H1 (cell line): Measurements from ENCODE around the gene STX16. TPM values are rescaled to one million over a fixed set of nuclear protein-coding genes. Genes with fewer than 3 reads are reported as not detected.

Source experiments
- CTCF ChIA-PET: fragments of 300-600 bp; sonication (Branson Sonifier 250); formaldehyde crosslinking; loops from one replicate; lab custom pipeline; 2021; ENCODE audit not compliant: partially characterized antibody; lab: Charles Lee
- POLR2A ChIA-PET: fragments of 300-600 bp; sonication (Branson Sonifier 250); formaldehyde crosslinking; loops from one replicate; lab custom pipeline; 2021; ENCODE audit warnings: inconsistent platforms; ENCODE audit not compliant: partially characterized antibody; lab: Charles Lee
- DNase-seq, 2 experiments: peaks; one replicate each; pipeline versions ENCODE4 v3.0.0 to v3.0.0-alpha.2; 2010 to 2022; ENCODE audit warnings: low spot score in 2 of 2, low read depth in 1 of 2, mixed read lengths in 1 of 2
- FAIRE-seq: peaks from 2 replicates; lab custom pipeline; 2011; peaks lifted over from hg19 to GRCh38; lab: Jason Lieb, UNC
- H2AFZ ChIP-seq: 2 replicates; pipeline ENCODE4 v1.8.1; 2012; ENCODE audit warnings: low read length, inconsistent platforms
- H2AK5ac ChIP-seq: 2 replicates; pipeline ENCODE4 v1.6.1; 2013; ENCODE audit warnings: low read depth, low read length
- H2BK120ac ChIP-seq: replicated peaks from 2 replicates; pipeline ENCODE3; 2013; ENCODE audit warnings: low read depth, low read length, inconsistent platforms
- H2BK12ac ChIP-seq: 2 replicates; pipeline ENCODE4 v1.6.1; 2013; ENCODE audit warnings: low read depth, low read length
- H2BK15ac ChIP-seq: 2 replicates; pipeline ENCODE4 v1.6.1; 2013; ENCODE audit warnings: low read length
- H2BK20ac ChIP-seq: 2 replicates; pipeline ENCODE4 v1.6.1; 2013; ENCODE audit warnings: low read length
- H2BK5ac ChIP-seq: 2 replicates; pipeline ENCODE4 v1.6.1; 2013; ENCODE audit warnings: low read depth, low read length
- H3K14ac ChIP-seq: 2 replicates; pipeline ENCODE4 v1.6.1; 2013; ENCODE audit warnings: inconsistent platforms; ENCODE audit not compliant: insufficient read length
- H3K18ac ChIP-seq: 2 replicates; pipeline ENCODE4 v1.6.1; 2013; ENCODE audit warnings: low read length; ENCODE audit errors: extremely low read depth
- H3K23ac ChIP-seq: 2 replicates; pipeline ENCODE4 v1.6.1; 2013; ENCODE audit warnings: inconsistent platforms; ENCODE audit not compliant: insufficient read length
- H3K23me2 ChIP-seq: 2 replicates; pipeline ENCODE4 v1.6.1; 2013; ENCODE audit warnings: low read depth, low read length
- H3K27ac ChIP-seq: 2 replicates; pipeline ENCODE4 v1.6.1; 2011; ENCODE audit warnings: low read depth, low read length, inconsistent platforms
- H3K27me3 ChIP-seq, 4 experiments: replicated peaks in 1 of 4; 1 replicate in 1 of 4; 2 replicates in 3 of 4; pipeline versions ENCODE4 v1.6.1 to v1.8.1; 2011 to 2013; ENCODE audit warnings: low read length in 3 of 4, mild to moderate bottlenecking in 3 of 4, inconsistent platforms in 2 of 4, mixed read lengths in 2 of 4, moderate library complexity in 1 of 4; ENCODE audit not compliant: control insufficient read depth in 3 of 4, insufficient read depth in 3 of 4; ENCODE audit errors: extremely low read depth in 1 of 4
- H3K36me3 ChIP-seq, 4 experiments: 2 replicates each; pipeline versions ENCODE4 v1.6.1 to v1.8.1; 2011 to 2013; ENCODE audit warnings: mild to moderate bottlenecking in 4 of 4, low read length in 3 of 4, moderate library complexity in 2 of 4, control low read depth in 1 of 4, inconsistent platforms in 1 of 4; ENCODE audit not compliant: insufficient read depth in 4 of 4, control insufficient read depth in 2 of 4
- H3K4ac ChIP-seq: replicated peaks from 2 replicates; pipeline ENCODE3; 2013; ENCODE audit warnings: low read length, low read depth, mixed read lengths, inconsistent platforms; ENCODE audit not compliant: insufficient read length
- H3K4me1 ChIP-seq, 4 experiments: replicated peaks in 1 of 4; 1 replicate in 1 of 4; 2 replicates in 3 of 4; pipeline versions ENCODE4 v1.6.1 to v1.8.1; 2011 to 2013; ENCODE audit warnings: low read length in 3 of 4, inconsistent platforms in 2 of 4, mixed read lengths in 1 of 4; ENCODE audit not compliant: insufficient read depth in 4 of 4, control insufficient read depth in 3 of 4
- H3K4me2 ChIP-seq, 2 experiments: 2 replicates each; pipeline versions ENCODE4 v1.6.1 to v1.8.1; 2011 to 2013; ENCODE audit warnings: low read depth in 2 of 2, low read length in 2 of 2, control low read depth in 1 of 2, inconsistent platforms in 1 of 2, mild to moderate bottlenecking in 1 of 2; ENCODE audit not compliant: insufficient read depth in 1 of 2
- H3K4me3 ChIP-seq, 4 experiments: fragments of 200-600, 300-600 bp in 1 of 4; sonication (generic), shearing (Covaris generic), sonication (Bioruptor Twin) in 1 of 4; 2 replicates each; pipeline versions ENCODE4 v1.5.1 to v1.8.1; 2011 to 2016; ENCODE audit warnings: low read length in 4 of 4, low read depth in 3 of 4, control low read depth in 2 of 4, inconsistent platforms in 2 of 4, mild to moderate bottlenecking in 2 of 4, mixed read lengths in 1 of 4, moderate library complexity in 1 of 4; ENCODE audit not compliant: insufficient read depth in 2 of 4; ENCODE audit errors: extremely low read depth in 1 of 4
- H3K56ac ChIP-seq: replicated peaks from 2 replicates; pipeline ENCODE3; 2013; ENCODE audit warnings: low read depth, mild to moderate bottlenecking, mixed read lengths, low read length, inconsistent platforms; ENCODE audit not compliant: insufficient read length
- H3K79me1 ChIP-seq: 2 replicates; pipeline ENCODE4 v1.6.1; 2013; ENCODE audit warnings: low read depth, low read length, control low read depth
- H3K79me2 ChIP-seq, 2 experiments: 2 replicates each; pipeline versions ENCODE4 v1.6.1 to v1.8.1; 2012 to 2013; ENCODE audit warnings: low read length in 2 of 2, mild to moderate bottlenecking in 2 of 2, inconsistent platforms in 1 of 2; ENCODE audit not compliant: insufficient read depth in 2 of 2, control insufficient read depth in 1 of 2
- H3K9ac ChIP-seq, 4 experiments: replicated peaks in 1 of 4; 1 replicate in 1 of 4; 2 replicates in 3 of 4; pipeline versions ENCODE4 v1.6.1 to v1.8.1; 2011 to 2013; ENCODE audit warnings: low read depth in 3 of 4, low read length in 3 of 4, control low read depth in 2 of 4, mild to moderate bottlenecking in 2 of 4, moderate library complexity in 2 of 4, inconsistent platforms in 1 of 4; ENCODE audit errors: extremely low read depth in 1 of 4
- H3K9me3 ChIP-seq, 2 experiments: 2 replicates each; pipeline versions ENCODE4 v1.6.1 to v1.8.1; 2012 to 2013; ENCODE audit warnings: mild to moderate bottlenecking in 2 of 2, moderate library complexity in 2 of 2, control low read depth in 1 of 2, inconsistent platforms in 1 of 2, low read depth in 1 of 2, low read length in 1 of 2, mixed read lengths in 1 of 2; ENCODE audit not compliant: insufficient read depth in 2 of 2
- H4K20me1 ChIP-seq, 2 experiments: replicated peaks in 1 of 2; 2 replicates each; pipeline versions ENCODE3 to v1.8.1; 2011 to 2013; ENCODE audit warnings: inconsistent platforms in 2 of 2, low read length in 2 of 2, mild to moderate bottlenecking in 1 of 2; ENCODE audit not compliant: insufficient read depth in 2 of 2, control insufficient read depth in 1 of 2
- H4K5ac ChIP-seq: 2 replicates; pipeline ENCODE4 v1.6.1; 2013; ENCODE audit warnings: low read length, low read depth, mixed read lengths, inconsistent platforms; ENCODE audit not compliant: insufficient read length
- H4K8ac ChIP-seq: 2 replicates; pipeline ENCODE4 v1.8.0; 2013; ENCODE audit warnings: mild to moderate bottlenecking, moderate library complexity, low read length, inconsistent platforms; ENCODE audit not compliant: insufficient read depth; ENCODE audit errors: extremely low read depth
- H4K91ac ChIP-seq: replicated peaks from 2 replicates; pipeline ENCODE3; 2013; ENCODE audit warnings: low read length, mixed read lengths, inconsistent platforms; ENCODE audit not compliant: insufficient read length
- BCL11A ChIP-seq, 2 experiments: IDR thresholded peaks; one replicate each; pipeline ENCODE4 v1.6.1; 2011; ENCODE audit warnings: low read depth in 2 of 2, low read length in 2 of 2, mild to moderate bottlenecking in 2 of 2
- CBX5 ChIP-seq: fragments of 300-800, 300-1000 bp; sonication (generic); IDR thresholded peaks from 2 replicates; pipeline ENCODE4 v1.7.1; 2016; ENCODE audit warnings: antibody characterized with exemption, low read length, low read depth
- CHD1 ChIP-seq: IDR thresholded peaks from 2 replicates; pipeline ENCODE4 v1.6.1; 2012; ENCODE audit warnings: low read depth, low read length, improper control_type of control experiment
- EZH2 ChIP-seq: fragments of 200-600 bp; sonication (generic); IDR thresholded peaks from 2 replicates; pipeline ENCODE4 v1.7.1; 2012; ENCODE audit warnings: low read depth, mild to moderate bottlenecking, moderate library complexity, low read length, inconsistent platforms; ENCODE audit not compliant: severe bottlenecking
- KDM1A ChIP-seq: fragments of 200-600, 300-600 bp; sonication (generic); IDR thresholded peaks from 2 replicates; pipeline ENCODE4 v1.7.1; 2016; ENCODE audit warnings: mild to moderate bottlenecking, low read length, borderline replicate concordance
- KDM4A ChIP-seq: IDR thresholded peaks from one replicate; pipeline ENCODE4 v1.7.1; 2012; ENCODE audit warnings: low read depth, mild to moderate bottlenecking, moderate library complexity, low read length, inconsistent platforms; ENCODE audit not compliant: severe bottlenecking
- PHF8 ChIP-seq: fragments of 200-600 bp; sonication (generic); conservative IDR thresholded peaks from 2 replicates; pipeline ENCODE4 v1.7.1; 2012; ENCODE audit warnings: low read depth, mild to moderate bottlenecking, inconsistent platforms, low read length, moderate library complexity
- POLR2A ChIP-seq, 2 experiments: IDR thresholded peaks; 1 replicate in 1 of 2; 2 replicates in 1 of 2; pipeline ENCODE4 v1.6.1; 2011; ENCODE audit warnings: low read depth in 2 of 2, low read length in 2 of 2, mild to moderate bottlenecking in 2 of 2; ENCODE audit errors: control extremely low read depth in 1 of 2
- POLR2AphosphoS5 ChIP-seq: IDR thresholded peaks from 2 replicates; pipeline ENCODE4 v1.6.1; 2011; ENCODE audit warnings: low read depth, low read length
- RFX5 ChIP-seq: IDR thresholded peaks from 2 replicates; pipeline ENCODE4 v1.6.1; 2011; ENCODE audit warnings: low read depth, low read length, improper control_type of control experiment, borderline replicate concordance
- SIRT6 ChIP-seq: IDR thresholded peaks from one replicate; pipeline ENCODE4 v1.7.1; 2012; ENCODE audit warnings: low read length, inconsistent platforms
- SP1 ChIP-seq: IDR thresholded peaks from 2 replicates; pipeline ENCODE4 v1.6.1; 2011; ENCODE audit warnings: low read depth, low read length
- WGBS, 2 experiments: shearing (Covaris generic) in 1 of 2; methylation state at CpG; one replicate each; pipeline versions ENCODE4 v1.1.6 to v1.1.7; 2013 to 2015; ENCODE audit warnings: low lambda C conversion rate in 2 of 2, mixed read lengths in 2 of 2, inconsistent platforms in 1 of 2, low coverage in 1 of 2, missing lambda C conversion rate in 1 of 2; ENCODE audit not compliant: insufficient replicate concordance in 2 of 2, insufficient coverage in 1 of 2, insufficient read length in 1 of 2; ENCODE audit errors: extremely low coverage in 1 of 2, missing lambda C conversion rate in 1 of 2; 5-methylcytosine and 5-hydroxymethylcytosine counted together
- polyA plus RNA-seq, 7 experiments: library from polyadenylated mRNA; depleted of rRNA in 3 of 7; stranded (reverse) in 5 of 7; unstranded in 2 of 7; fragments of >200 nt in 5 of 7; fragments of 200-250 nt in 2 of 7; gene quantifications; 1 replicate in 5 of 7; 2 replicates in 1 of 7; 4 replicates in 1 of 7; pipeline versions ENCODE4 v1.2.1 to v1.2.3, GENCODE V29; 2011 to 2013; ENCODE audit warnings: missing spikeins in 2 of 7, mixed read lengths in 2 of 7
- total RNA-seq: library from RNA; stranded (reverse); fragmentation: NEBNext Ultra II Directional; extraction: Animal tissue kit (Norgen Biotek cat#: 25700); gene quantifications from 2 replicates; pipeline ENCODE4 v1.2.1, GENCODE V29; 2021
- TF ChIP-seq, protein P1 (sequence below): IDR thresholded peaks from 2 replicates; pipeline ENCODE4 v1.6.1; 2011; ENCODE audit warnings: low read depth, mild to moderate bottlenecking, low read length; ENCODE audit not compliant: insufficient read depth

Gene STX16
- total and polyA plus RNA-seq, 2 of the 8 experiments (the other 6 are each of a cell fraction or from before 2014, with no cell fraction given), result 45.2 to 61.6 TPM

GRCh38 chr20:58706975-58707681, 56.0 kb downstream of the STX16 start:
- Histone ChIP-seq H4K8ac (no peak overlapping the region; the same call in none of the 2 replicates), H3K36me3 (peaks cover 9 to 27% (median 13%) of the 10 kb centered on the region in 4 experiments; a peak in 7 of 8 replicates), H3K27ac (no peak overlapping the region), H3K79me2 (no peaks in the 10 kb centered on the region), H2AFZ (no peak overlapping the region), H3K9me3 (peaks cover 0 to 3% of the 10 kb centered on the region in 2 experiments; a peak in 1 of 4 replicates), H2AK5ac (no peak overlapping the region), H3K9ac (no peak overlapping the region), H3K4me2 (no peak overlapping the region), H3K56ac (no peak overlapping the region), H2BK15ac (no peak overlapping the region), H3K23ac (no peak overlapping the region), H3K23me2 (no peaks in the 10 kb centered on the region), H3K27me3 (no peaks in the 10 kb centered on the region), H3K18ac (no peak overlapping the region), H3K79me1 (no peaks in the 10 kb centered on the region), H2BK12ac (no peak overlapping the region), H4K91ac (no peak overlapping the region), H3K14ac (no peak overlapping the region), H3K4me3 (no peak overlapping the region), H2BK20ac (no peak overlapping the region), H2BK120ac (no peak overlapping the region), H3K4me1 (no peaks in the 10 kb centered on the region), H2BK5ac (no peak overlapping the region), H4K20me1 (peaks cover 0 to 2% of the 10 kb centered on the region in 2 experiments), H3K4ac (no peak overlapping the region), H4K5ac (no peak overlapping the region)
- FAIRE-seq (no peak), DNase-seq (peak in 1 of 2 experiments; percentile 44)
- WGBS, 2 experiments, result 93% methylated on average over 14 of the region's 23 CpGs; no CpG with 5 or more reads in 1 of the 2 experiments
- ChIA-PET POLR2A (interaction anchor here (1.0 to 16.8 kb wide), 9 partner anchors 8 to 145 kb away, joined by 3 to 188 read pairs (median 4); partner anchors contain the start of genes GNAS and NPEPL1), CTCF (interaction anchor here (0.9 to 1.7 kb wide), 8 partner anchors 10 to 233 kb away, joined by 3 to 6 read pairs (median 3); partner anchors contain the start of gene STX16)
- TF ChIP-seq CBX5, result no peak
- TF ChIP-seq, protein P1, sequence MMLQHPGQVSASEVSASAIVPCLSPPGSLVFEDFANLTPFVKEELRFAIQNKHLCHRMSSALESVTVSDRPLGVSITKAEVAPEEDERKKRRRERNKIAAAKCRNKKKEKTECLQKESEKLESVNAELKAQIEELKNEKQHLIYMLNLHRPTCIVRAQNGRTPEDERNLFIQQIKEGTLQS, result no peak
- no peak for TF ChIP-seq RFX5
- no peak for TF ChIP-seq KDM1A
- TF ChIP-seq POLR2A (IDR thresholded peaks at IDR 0.05; ENCODE audit: control extremely low read depth in 1 of 2, low read depth in 2 of 2, low read length in 2 of 2), result no peak
- no peak for TF ChIP-seq SP1
- no peak for TF ChIP-seq KDM4A
- no peak for TF ChIP-seq SIRT6
- no peak for TF ChIP-seq PHF8
- TF ChIP-seq POLR2AphosphoS5, result no peak
- TF ChIP-seq EZH2, result no peak
- TF ChIP-seq CHD1, result no peak
- TF ChIP-seq BCL11A (IDR thresholded peaks at IDR 0.05; ENCODE audit: low read depth in 2 of 2, low read length in 2 of 2), result no peak
